IMR-90 (cell line): ENCODE results near the gene TIAM1. TPM values are rescaled to one million over a fixed set of nuclear protein-coding genes. Genes with fewer than 3 reads are reported as not detected.

Experiments
- ATAC-seq: fragments of 200-7000 bp; cut with Tn5 transposase; 2 replicates; pipeline ENCODE4 v1.9.1; 2020; ENCODE audit warnings: low read depth, mild to moderate bottlenecking, moderate library complexity
- BruUV-seq: library from RNA; stranded (reverse); fragments of 400-500 nt; replicated peaks from 2 replicates; lab custom pipeline; 2021; lab: Mats Ljungman, UMichigan
- CTCF ChIA-PET: fragments of 300-600 bp; formaldehyde crosslinking; extraction: SDS; loops from one replicate; lab custom pipeline; 2021; ENCODE audit warnings: antibody characterized with exemption; lab: Yijun Ruan, JAX
- POLR2A ChIA-PET: fragments of 300-600 bp; sonication (Branson Sonifier 250); formaldehyde crosslinking; loops from one replicate; lab custom pipeline; 2022; ENCODE audit warnings: antibody characterized with exemption; ENCODE audit not compliant: unreplicated experiment; lab: Charles Lee
- DNase-seq: peaks from one replicate; pipeline ENCODE4 v3.0.0; 2013
- H2AFZ ChIP-seq: replicated peaks from 2 replicates; pipeline ENCODE3; 2013; ENCODE audit warnings: low read length, mild to moderate bottlenecking; ENCODE audit not compliant: poor library complexity
- H2AK5ac ChIP-seq: 2 replicates; pipeline ENCODE4 v1.6.1; 2013; ENCODE audit warnings: low read depth, low read length, inconsistent platforms
- H2AK9ac ChIP-seq: replicated peaks from 2 replicates; pipeline ENCODE3; 2013; ENCODE audit warnings: mild to moderate bottlenecking, low read depth, low read length, moderate library complexity; ENCODE audit not compliant: poor library complexity
- H2BK120ac ChIP-seq: 2 replicates; pipeline ENCODE4 v1.6.1; 2013; ENCODE audit warnings: low read depth, low read length, inconsistent platforms
- H2BK15ac ChIP-seq: 3 replicates; pipeline ENCODE4 v1.6.1; 2013; ENCODE audit warnings: low read depth, low read length, inconsistent platforms
- H2BK20ac ChIP-seq: 2 replicates; pipeline ENCODE4 v1.6.1; 2013; ENCODE audit warnings: low read depth, mild to moderate bottlenecking, inconsistent platforms, low read length, moderate library complexity
- H2BK5ac ChIP-seq: 2 replicates; pipeline ENCODE4 v1.6.1; 2013; ENCODE audit warnings: mild to moderate bottlenecking, low read depth, low read length, inconsistent platforms; ENCODE audit not compliant: poor library complexity, severe bottlenecking
- H3K14ac ChIP-seq: replicated peaks from 2 replicates; pipeline ENCODE4 v1.6.1; 2013; ENCODE audit warnings: low read depth, low read length, inconsistent platforms
- H3K18ac ChIP-seq: 2 replicates; pipeline ENCODE4 v1.6.1; 2013; ENCODE audit warnings: low read depth, low read length, control low read depth
- H3K23ac ChIP-seq: 2 replicates; pipeline ENCODE4 v1.6.1; 2013; ENCODE audit warnings: low read depth, low read length, inconsistent platforms
- H3K27ac ChIP-seq: 2 replicates; pipeline ENCODE4 v1.5.1; 2013; ENCODE audit warnings: mild to moderate bottlenecking, control low read depth, low read length; ENCODE audit not compliant: insufficient read depth
- H3K27me3 ChIP-seq: 2 replicates; pipeline ENCODE4 v1.6.1; 2013; ENCODE audit warnings: low read length; ENCODE audit not compliant: control insufficient read depth, insufficient read depth
- H3K36me3 ChIP-seq: 2 replicates; pipeline ENCODE4 v1.6.1; 2013; ENCODE audit warnings: low read length, mixed read lengths; ENCODE audit not compliant: control insufficient read depth, insufficient read depth
- H3K4ac ChIP-seq: 2 replicates; pipeline ENCODE4 v1.6.1; 2013; ENCODE audit warnings: low read depth, low read length, inconsistent platforms
- H3K4me1 ChIP-seq: 2 replicates; pipeline ENCODE4 v1.6.1; 2013; ENCODE audit warnings: low read length, mixed read lengths; ENCODE audit not compliant: control insufficient read depth, insufficient read depth
- H3K4me2 ChIP-seq: 2 replicates; pipeline ENCODE4 v1.6.1; 2013; ENCODE audit warnings: low read depth, mild to moderate bottlenecking, control low read depth, low read length, moderate library complexity
- H3K4me3 ChIP-seq: 2 replicates; pipeline ENCODE4 v1.5.1; 2013; ENCODE audit warnings: low read depth, mild to moderate bottlenecking, control low read depth, low read length, moderate library complexity; ENCODE audit not compliant: insufficient read depth
- H3K56ac ChIP-seq: 2 replicates; pipeline ENCODE4 v1.6.1; 2013; ENCODE audit warnings: low read length, inconsistent platforms; ENCODE audit not compliant: insufficient read depth; ENCODE audit errors: extremely low read depth
- H3K79me1 ChIP-seq, 2 experiments: 2 replicates each; pipeline ENCODE4 v1.6.1; 2013; ENCODE audit warnings: low read length in 2 of 2, inconsistent platforms in 1 of 2, low read depth in 1 of 2
- H3K9ac ChIP-seq: 2 replicates; pipeline ENCODE4 v1.6.1; 2013; ENCODE audit warnings: low read depth, low read length, control low read depth
- H3K9me1 ChIP-seq: 2 replicates; pipeline ENCODE4 v1.6.1; 2013; ENCODE audit warnings: low read length, inconsistent platforms; ENCODE audit not compliant: insufficient read depth
- H3K9me3 ChIP-seq: 2 replicates; pipeline ENCODE4 v1.6.1; 2013; ENCODE audit warnings: low read length; ENCODE audit not compliant: control insufficient read depth, insufficient read depth
- H4K20me1 ChIP-seq: 2 replicates; pipeline ENCODE4 v1.6.1; 2013; ENCODE audit warnings: low read length, inconsistent platforms; ENCODE audit not compliant: insufficient read depth
- H4K5ac ChIP-seq: 2 replicates; pipeline ENCODE4 v1.6.1; 2013; ENCODE audit warnings: mild to moderate bottlenecking, low read depth, low read length, control low read depth
- H4K8ac ChIP-seq, 2 experiments: 2 replicates each; pipeline ENCODE4 v1.6.1; 2013; ENCODE audit warnings: low read depth in 2 of 2, low read length in 2 of 2, control low read depth in 1 of 2, inconsistent platforms in 1 of 2
- H4K91ac ChIP-seq: 2 replicates; pipeline ENCODE4 v1.6.1; 2013; ENCODE audit warnings: low read depth, low read length, inconsistent platforms; ENCODE audit not compliant: insufficient read depth
- CEBPB ChIP-seq: IDR thresholded peaks from 2 replicates; pipeline ENCODE4 v1.6.1; 2012; ENCODE audit warnings: low read depth, low read length, improper control_type of control experiment
- CHD1 ChIP-seq: IDR thresholded peaks from 2 replicates; pipeline ENCODE4 v1.6.1; 2012; ENCODE audit warnings: low read depth, low read length, improper control_type of control experiment
- FOS ChIP-seq: fragments of 150-350 bp; IDR thresholded peaks from 2 replicates; pipeline ENCODE4 v1.6.1; 2016; ENCODE audit warnings: low read depth, low read length
- MAFK ChIP-seq: IDR thresholded peaks from 2 replicates; pipeline ENCODE4 v1.6.1; 2012; ENCODE audit warnings: low read depth, low read length, improper control_type of control experiment
- RAD21 ChIP-seq: IDR thresholded peaks from 2 replicates; pipeline ENCODE4 v1.6.1; 2012; ENCODE audit warnings: low read length, improper control_type of control experiment
- RCOR1 ChIP-seq: IDR thresholded peaks from 2 replicates; pipeline ENCODE4 v1.6.1; 2012; ENCODE audit warnings: mild to moderate bottlenecking, low read length, improper control_type of control experiment; ENCODE audit not compliant: insufficient replicate concordance
- RFX5 ChIP-seq: IDR thresholded peaks from 2 replicates; pipeline ENCODE4 v1.8.0; 2012; ENCODE audit warnings: low read depth, mild to moderate bottlenecking, low read length, moderate library complexity
- SMC3 ChIP-seq: fragments of 150-350 bp; IDR thresholded peaks from 2 replicates; pipeline ENCODE4 v1.6.1; 2016; ENCODE audit warnings: low read depth, mild to moderate bottlenecking, antibody characterized with exemption, low read length, moderate library complexity
- WGBS, 2 experiments: methylation state at CpG; one replicate each; pipeline versions ENCODE4 v1.1.5 to v1.1.7; 2013; ENCODE audit warnings: missing lambda C conversion rate in 2 of 2; ENCODE audit not compliant: insufficient read length in 1 of 2; ENCODE audit errors: extremely low coverage in 2 of 2; 5-methylcytosine and 5-hydroxymethylcytosine counted together
- dilution Hi-C: fragments of 300-500 bp; cut with HindIII; formaldehyde crosslinking; loops from one replicate; pipeline ENCODE4 v1.14.3; 2018; ENCODE audit warnings: low sequenced_read_pairs; ENCODE audit not compliant: unreplicated experiment
- in situ Hi-C: fragments of 300-500 bp; cut with MboI; formaldehyde crosslinking; loops from 3 replicates; pipeline ENCODE4 v1.14.3; 2019; ENCODE audit warnings: low sequenced_read_pairs, inconsistent platforms, mixed read lengths
- intact Hi-C: fragments of 100-400 bp; cut with micrococcal nuclease; formaldehyde crosslinking; loops from 2 replicates; pipeline ENCODE4 v1.10.0; 2022
- polyA plus RNA-seq, 3 experiments: library from polyadenylated mRNA; depleted of rRNA; stranded (reverse); fragments of >200 nt; gene quantifications; 2 replicates each; pipeline ENCODE4 v1.2.3, GENCODE V29; 2012; ENCODE audit warnings: low replicate concordance in 1 of 3
- total RNA-seq: library from RNA; depleted of rRNA; stranded (reverse); fragments of >200 nt; gene quantifications from 2 replicates; pipeline ENCODE4 v1.2.3, GENCODE V29; 2012
- TF ChIP-seq, protein P1 (sequence below): fragments of 150-350 bp; IDR thresholded peaks from 2 replicates; pipeline ENCODE4 v1.6.1; 2017; ENCODE audit warnings: mild to moderate bottlenecking, antibody characterized with exemption, low read length, low read depth
- TF ChIP-seq, protein P2 (sequence below): conservative IDR thresholded peaks from 2 replicates; pipeline ENCODE4 v1.5.1; 2012; ENCODE audit warnings: mild to moderate bottlenecking, low read depth, low read length, improper control_type of control experiment
- TF ChIP-seq, protein P3 (sequence below): fragments of 150-350 bp; IDR thresholded peaks from 2 replicates; pipeline ENCODE4 v1.6.1; 2016; ENCODE audit warnings: low read depth, mild to moderate bottlenecking, low read length, moderate library complexity, borderline replicate concordance

The TIAM1 gene
- total and polyA plus RNA-seq, 2 of the 4 experiments (the other 2 are of a cell fraction), result 2.9 to 9.3 TPM

DNA sequence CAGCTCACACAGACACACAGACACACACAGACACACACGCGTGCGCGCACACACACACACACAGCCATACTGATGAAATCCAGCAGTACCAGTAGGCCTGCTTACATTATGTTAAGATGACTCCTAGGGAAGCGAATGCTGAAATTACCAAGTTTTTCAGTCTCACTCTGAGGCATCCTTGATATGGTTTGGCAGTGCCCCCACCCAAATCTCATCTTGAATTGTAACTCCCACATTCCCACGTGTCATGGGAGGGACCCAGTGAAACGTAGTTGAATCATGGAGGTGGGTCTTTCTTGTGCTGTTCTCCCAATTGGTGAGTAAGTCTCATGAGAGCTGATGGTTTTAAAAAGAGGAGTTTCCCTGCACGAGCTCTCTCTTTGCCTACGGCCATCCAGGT, 64.1 kb downstream of the TIAM1 start:
- 80% methylated on average over 1 of the region's 9 CpGs; no CpG with 5 or more reads in 1 of the 2 experiments for WGBS, 2 experiments
- Histone ChIP-seq H3K56ac (no peak overlapping the region), H2BK15ac (peak overlapping the region; percentile 30; the same call in 1 of the 3 replicates), H2AK9ac (no peak overlapping the region), H4K8ac (no peak overlapping the region), H3K14ac (no peak overlapping the region), H3K36me3 (no peaks in the 10 kb centered on the region), H3K9me1 (peaks cover 7% of the 10 kb centered on the region; the same call in 1 of the 2 replicates), H3K4me3 (no peak overlapping the region), H3K4ac (peak overlapping the region; percentile 3; the same call in 1 of the 2 replicates), H4K5ac (no peak overlapping the region), H2BK5ac (no peak overlapping the region), H3K79me1 (no peaks in the 10 kb centered on the region; a peak in 1 of 4 replicates), H4K20me1 (no peaks in the 10 kb centered on the region), H3K4me1 (peaks cover 6% of the 10 kb centered on the region; the same call in 1 of the 2 replicates), H2AK5ac (peak overlapping the region; percentile 54; the same call in 1 of the 2 replicates), H3K23ac (no peak overlapping the region), H3K4me2 (no peak overlapping the region), H3K9ac (no peak overlapping the region), H3K9me3 (no peaks in the 10 kb centered on the region), H4K91ac (no peak overlapping the region), H3K27ac (no peak overlapping the region), H2BK20ac (peak overlapping the region; percentile 20; the same call in 1 of the 2 replicates), H2BK120ac (peak overlapping the region; percentile 23; the same call in 1 of the 2 replicates), H3K18ac (no peak overlapping the region), H3K27me3 (no peaks in the 10 kb centered on the region), H2AFZ (no peak overlapping the region)
- in situ Hi-C loops, result no loop called here
- ChIA-PET POLR2A (no interaction called here), CTCF (no interaction called here)
- ATAC-seq (no peak), DNase-seq (peak; percentile 37)
- dilution Hi-C loops, result no loop called here
- intact Hi-C loops, result no loop called here
- no TSS peak for BruUV-seq
- TF ChIP-seq CEBPB, result no peak
- TF ChIP-seq FOS, result no peak
- TF ChIP-seq, protein P1, sequence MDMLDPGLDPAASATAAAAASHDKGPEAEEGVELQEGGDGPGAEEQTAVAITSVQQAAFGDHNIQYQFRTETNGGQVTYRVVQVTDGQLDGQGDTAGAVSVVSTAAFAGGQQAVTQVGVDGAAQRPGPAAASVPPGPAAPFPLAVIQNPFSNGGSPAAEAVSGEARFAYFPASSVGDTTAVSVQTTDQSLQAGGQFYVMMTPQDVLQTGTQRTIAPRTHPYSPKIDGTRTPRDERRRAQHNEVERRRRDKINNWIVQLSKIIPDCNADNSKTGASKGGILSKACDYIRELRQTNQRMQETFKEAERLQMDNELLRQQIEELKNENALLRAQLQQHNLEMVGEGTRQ, result no peak
- no peak for TF ChIP-seq RFX5
- TF ChIP-seq MAFK, result no peak
- TF ChIP-seq RCOR1, result no peak
- TF ChIP-seq, protein P2, sequence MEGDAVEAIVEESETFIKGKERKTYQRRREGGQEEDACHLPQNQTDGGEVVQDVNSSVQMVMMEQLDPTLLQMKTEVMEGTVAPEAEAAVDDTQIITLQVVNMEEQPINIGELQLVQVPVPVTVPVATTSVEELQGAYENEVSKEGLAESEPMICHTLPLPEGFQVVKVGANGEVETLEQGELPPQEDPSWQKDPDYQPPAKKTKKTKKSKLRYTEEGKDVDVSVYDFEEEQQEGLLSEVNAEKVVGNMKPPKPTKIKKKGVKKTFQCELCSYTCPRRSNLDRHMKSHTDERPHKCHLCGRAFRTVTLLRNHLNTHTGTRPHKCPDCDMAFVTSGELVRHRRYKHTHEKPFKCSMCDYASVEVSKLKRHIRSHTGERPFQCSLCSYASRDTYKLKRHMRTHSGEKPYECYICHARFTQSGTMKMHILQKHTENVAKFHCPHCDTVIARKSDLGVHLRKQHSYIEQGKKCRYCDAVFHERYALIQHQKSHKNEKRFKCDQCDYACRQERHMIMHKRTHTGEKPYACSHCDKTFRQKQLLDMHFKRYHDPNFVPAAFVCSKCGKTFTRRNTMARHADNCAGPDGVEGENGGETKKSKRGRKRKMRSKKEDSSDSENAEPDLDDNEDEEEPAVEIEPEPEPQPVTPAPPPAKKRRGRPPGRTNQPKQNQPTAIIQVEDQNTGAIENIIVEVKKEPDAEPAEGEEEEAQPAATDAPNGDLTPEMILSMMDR, result no peak
- TF ChIP-seq RAD21, result no peak
- TF ChIP-seq, protein P3, sequence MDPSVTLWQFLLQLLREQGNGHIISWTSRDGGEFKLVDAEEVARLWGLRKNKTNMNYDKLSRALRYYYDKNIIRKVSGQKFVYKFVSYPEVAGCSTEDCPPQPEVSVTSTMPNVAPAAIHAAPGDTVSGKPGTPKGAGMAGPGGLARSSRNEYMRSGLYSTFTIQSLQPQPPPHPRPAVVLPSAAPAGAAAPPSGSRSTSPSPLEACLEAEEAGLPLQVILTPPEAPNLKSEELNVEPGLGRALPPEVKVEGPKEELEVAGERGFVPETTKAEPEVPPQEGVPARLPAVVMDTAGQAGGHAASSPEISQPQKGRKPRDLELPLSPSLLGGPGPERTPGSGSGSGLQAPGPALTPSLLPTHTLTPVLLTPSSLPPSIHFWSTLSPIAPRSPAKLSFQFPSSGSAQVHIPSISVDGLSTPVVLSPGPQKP, result no peak
- no peak for TF ChIP-seq CHD1
- no peak for TF ChIP-seq SMC3
